GM19467 (cell line): ENCODE data around the gene APCDD1L.

Experiments used
- ATAC-seq: cut with Tn5 transposase; IDR thresholded peaks from one replicate; pipeline ENCODE4 v1.9.1; 2021; ENCODE audit warnings: mild to moderate bottlenecking, moderate library complexity; ENCODE audit not compliant: unreplicated experiment

APCDD1L gene

GRCh38 chr20:58492795-58493524 lies 22.2 kb downstream of the APCDD1L start:
- no peak for ATAC-seq

GRCh38 chr20:58492074-58492718 lies 23.0 kb downstream of the APCDD1L start:
- ATAC-seq: no peak

GRCh38 chr20:58486207-58486606 lies 29.0 kb downstream of the APCDD1L start:
- ATAC-seq: no peak

GRCh38 chr20:58485393-58485792 lies 29.8 kb downstream of the APCDD1L start:
- ATAC-seq: no peak

GRCh38 chr20:58483470-58483869 lies 31.7 kb downstream of the APCDD1L start:
- no peak for ATAC-seq

GRCh38 chr20:58483051-58483450 lies 32.1 kb downstream of the APCDD1L start:
- no peak for ATAC-seq

GRCh38 chr20:58482416-58482815 lies 32.8 kb downstream of the APCDD1L start:
- no peak for ATAC-seq

- no peak for ATAC-seq
These were observed 33.6 kb downstream of the APCDD1L start for GRCh38 chr20:58481481-58482021.

- ATAC-seq: no peak
These were observed 34.5 kb downstream of the APCDD1L start for GRCh38 chr20:58480551-58481336.

- ATAC-seq: no peak
These were observed 35.3 kb downstream of the APCDD1L start for GRCh38 chr20:58479726-58480440.

GRCh38 chr20:58478141-58478805 lies 36.9 kb downstream of the APCDD1L start:
- ATAC-seq: no peak

GRCh38 chr20:58475466-58475865 lies 39.7 kb downstream of the APCDD1L start:
- ATAC-seq: no peak

GRCh38 chr20:58473453-58474425 lies 41.5 kb downstream of the APCDD1L start:
- ATAC-seq: no peak

GRCh38 chr20:58472273-58473018 lies 42.8 kb downstream of the APCDD1L start:
- ATAC-seq: no peak

GRCh38 chr20:58471193-58472164 lies 43.7 kb downstream of the APCDD1L start:
- no peak for ATAC-seq

- no peak for ATAC-seq
These were observed 44.6 kb downstream of the APCDD1L start for GRCh38 chr20:58470336-58471192.
